Measurements from ENCODE around the gene HARS1. TPM values are rescaled to one million over a fixed set of nuclear protein-coding genes. Genes with fewer than 3 reads are reported as not detected.

HARS1 gene
- total and polyA plus RNA-seq, 8 donors, result 24.7 to 47.8 (median 32.7) TPM

DNA sequence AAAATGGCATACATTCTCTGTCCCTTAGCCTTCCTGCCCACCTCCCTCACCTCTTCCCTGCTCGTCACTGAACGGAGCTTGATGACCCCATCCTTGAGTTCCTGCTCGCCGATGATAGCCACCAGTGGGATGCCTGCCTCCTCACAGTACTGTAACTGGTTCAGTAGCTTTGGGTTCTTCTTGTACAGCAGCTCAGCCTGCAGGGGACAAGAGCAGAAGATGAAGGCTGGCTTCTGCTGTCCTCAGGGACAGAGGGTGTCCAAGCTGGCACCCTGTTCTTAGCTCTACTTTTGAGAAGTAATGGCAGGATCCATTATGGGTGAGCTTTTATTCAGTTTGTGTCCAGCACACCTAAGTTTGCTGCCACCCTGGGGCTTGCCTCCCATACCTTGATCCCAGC lies 16.5 kb downstream of the HARS1 start:
- 93 to 95% methylated on average over 4 of the region's 4 CpGs for WGBS, 2 donors
- Histone ChIP-seq H3K36me3 (peaks cover 0 to 48% (median 11%) of the 10 kb centered on the region in 3 donors), H3K4me1 (no peaks in the 10 kb centered on the region), H3K4me3 (no peak overlapping the region), H3K27ac (no peak overlapping the region), H3K9me3 (no peaks in the 10 kb centered on the region), H3K27me3 (no peaks in the 10 kb centered on the region)
- no peak for DNase-seq
- TF ChIP-seq, protein P1, sequence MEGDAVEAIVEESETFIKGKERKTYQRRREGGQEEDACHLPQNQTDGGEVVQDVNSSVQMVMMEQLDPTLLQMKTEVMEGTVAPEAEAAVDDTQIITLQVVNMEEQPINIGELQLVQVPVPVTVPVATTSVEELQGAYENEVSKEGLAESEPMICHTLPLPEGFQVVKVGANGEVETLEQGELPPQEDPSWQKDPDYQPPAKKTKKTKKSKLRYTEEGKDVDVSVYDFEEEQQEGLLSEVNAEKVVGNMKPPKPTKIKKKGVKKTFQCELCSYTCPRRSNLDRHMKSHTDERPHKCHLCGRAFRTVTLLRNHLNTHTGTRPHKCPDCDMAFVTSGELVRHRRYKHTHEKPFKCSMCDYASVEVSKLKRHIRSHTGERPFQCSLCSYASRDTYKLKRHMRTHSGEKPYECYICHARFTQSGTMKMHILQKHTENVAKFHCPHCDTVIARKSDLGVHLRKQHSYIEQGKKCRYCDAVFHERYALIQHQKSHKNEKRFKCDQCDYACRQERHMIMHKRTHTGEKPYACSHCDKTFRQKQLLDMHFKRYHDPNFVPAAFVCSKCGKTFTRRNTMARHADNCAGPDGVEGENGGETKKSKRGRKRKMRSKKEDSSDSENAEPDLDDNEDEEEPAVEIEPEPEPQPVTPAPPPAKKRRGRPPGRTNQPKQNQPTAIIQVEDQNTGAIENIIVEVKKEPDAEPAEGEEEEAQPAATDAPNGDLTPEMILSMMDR (IDR thresholded peaks at IDR 0.05), result no peak
- FAIRE-seq, result no peak
- intact Hi-C loops (cut with DNase I), result no loop called here
- no peak for ATAC-seq

DNA sequence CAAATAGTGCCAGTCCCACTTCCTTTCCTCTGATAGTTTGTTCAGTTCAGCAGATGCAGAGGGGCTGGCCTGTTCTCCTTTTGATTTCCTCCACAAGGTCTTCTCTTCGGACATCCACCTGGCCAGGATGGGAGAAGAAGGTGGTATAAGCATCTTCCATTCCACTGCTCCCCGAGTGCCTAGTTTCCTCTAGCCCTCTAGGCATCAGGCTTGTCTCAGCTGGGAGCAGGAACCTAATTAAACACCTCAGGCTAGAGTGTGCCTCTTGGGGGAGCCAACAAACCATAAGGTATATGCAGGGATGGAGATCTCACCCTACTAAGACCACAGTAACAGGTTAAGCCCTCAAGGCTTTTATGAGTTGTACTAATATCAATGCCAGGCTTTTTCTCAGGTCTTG lies 17.0 kb downstream of the HARS1 start:
- H3K9me3 ChIP-seq, result no peaks in the 10 kb centered on the region
- peaks cover 0 to 51% (median 14%) of the 10 kb centered on the region in 3 donors for H3K36me3 ChIP-seq
- intact Hi-C loops (cut with DNase I), result no loop called here
- TF ChIP-seq, protein P1 (IDR thresholded peaks at IDR 0.05), result no peak
- no peak overlapping the region for H3K27ac ChIP-seq
- FAIRE-seq (no peak), DNase-seq (no peak), ATAC-seq (no peak)
- WGBS, 2 donors, result 83 to 90% methylated on average over 2 of the region's 2 CpGs
- H3K4me3 ChIP-seq, result no peak overlapping the region
- H3K27me3 ChIP-seq, result no peaks in the 10 kb centered on the region
- H3K4me1 ChIP-seq, result no peaks in the 10 kb centered on the region

GRCh38 chr5:140673187-140673976 lies 17.8 kb downstream of the HARS1 start, which contains the start of gene DND1:
DND1 (minus strand) TSS chr5:140673576; CDS start chr5:140673542, 34 bp downstream.
- Histone ChIP-seq H3K4me3 (no peak within 1 kb of the TSS), H3K36me3 (peaks cover 0 to 54% (median 18%) of the 10 kb centered on the region in 3 donors), H3K27ac (no peak within 1 kb of the TSS), H3K4me1 (no peaks in the 10 kb centered on the region), H3K27me3 (no peaks in the 10 kb centered on the region), H3K9me3 (no peaks in the 10 kb centered on the region)
- DNase-seq, result peak in 2 of 6 donors; percentile 46 to 82
- TF ChIP-seq, protein P1 (IDR thresholded peaks at IDR 0.05), result no peak
- WGBS, 2 donors, result 90 to 91% methylated on average over 39 to 45 of the region's 45 CpGs
- FAIRE-seq, result no peak
- intact Hi-C loops (cut with DNase I), result no loop called here
- ATAC-seq, result peak in 1 of 4 donors; percentile 6

- Histone ChIP-seq H3K4me3 (no peak overlapping the region), H3K36me3 (peaks cover 0 to 56% (median 19%) of the 10 kb centered on the region in 3 donors), H3K27ac (no peak overlapping the region), H3K4me1 (no peaks in the 10 kb centered on the region), H3K9me3 (no peaks in the 10 kb centered on the region), H3K27me3 (no peaks in the 10 kb centered on the region)
- WGBS, 2 donors, result 76 to 83% methylated on average over 69 to 70 of the region's 70 CpGs
- ATAC-seq (peak in 2 of 4 donors; percentile 51 to 58), FAIRE-seq (no peak), DNase-seq (peak in 5 of 6 donors; percentile 31 to 82 (median 61))
- TF ChIP-seq, protein P1 (IDR thresholded peaks at IDR 0.05), result no peak
- intact Hi-C loops (cut with DNase I), result no loop called here
Observed at GRCh38 chr5:140672455-140673186, 18.5 kb downstream of the HARS1 start.
